ENCODE data around the gene HACD4.

Gene HACD4

GRCh38 chr9:20996809-20997208 is 34.6 kb downstream of the HACD4 start:
- TF ChIP-seq CREB1 (IDR thresholded peaks at IDR 0.05; ENCODE audit: low read depth) (no peak), MAX (IDR thresholded peaks at IDR 0.05) (no peak), YY1 (IDR thresholded peaks at IDR 0.05; ENCODE audit: low read depth) (no peak), NFIC (IDR thresholded peaks at IDR 0.05) (no peak), ZBTB7A (IDR thresholded peaks at IDR 0.05; ENCODE audit: low read depth) (no peak), FOXM1 (IDR thresholded peaks at IDR 0.05; ENCODE audit: borderline replicate concordance, low read depth) (no peak)

GRCh38 chr9:20995616-20996015 is 35.8 kb downstream of the HACD4 start:
- no peak for TF ChIP-seq EP300 (IDR thresholded peaks at IDR 0.05; ENCODE audit: borderline replicate concordance)
- TF ChIP-seq YY1 (IDR thresholded peaks at IDR 0.05; ENCODE audit: low read depth), result no peak
- no peak for TF ChIP-seq CREB1 (IDR thresholded peaks at IDR 0.05; ENCODE audit: low read depth)
- TF ChIP-seq REST (IDR thresholded peaks at IDR 0.05; ENCODE audit: low read depth), result no peak
- TF ChIP-seq ZBTB7A (IDR thresholded peaks at IDR 0.05; ENCODE audit: low read depth), result no peak
- no peak for TF ChIP-seq CEBPB (IDR thresholded peaks at IDR 0.05)
- TF ChIP-seq FOXM1 (IDR thresholded peaks at IDR 0.05; ENCODE audit: borderline replicate concordance, low read depth), result no peak
- TF ChIP-seq TEAD4 (IDR thresholded peaks at IDR 0.05), result no peak
- TF ChIP-seq RAD21 (IDR thresholded peaks at IDR 0.05; ENCODE audit: low read depth), result no peak
- TF ChIP-seq NFIC (IDR thresholded peaks at IDR 0.05), result no peak
- no peak for TF ChIP-seq TAF1 (IDR thresholded peaks at IDR 0.05; ENCODE audit: low read depth)
- TF ChIP-seq TCF12 (IDR thresholded peaks at IDR 0.05; ENCODE audit: low read depth), result no peak
- TF ChIP-seq MAX (IDR thresholded peaks at IDR 0.05), result no peak

GRCh38 chr9:20994486-20994885 is 37.0 kb downstream of the HACD4 start:
- no peak for TF ChIP-seq CEBPB (IDR thresholded peaks at IDR 0.05)
- TF ChIP-seq RAD21 (IDR thresholded peaks at IDR 0.05; ENCODE audit: low read depth), result no peak
- no peak for TF ChIP-seq TEAD4 (IDR thresholded peaks at IDR 0.05)
- TF ChIP-seq YY1 (IDR thresholded peaks at IDR 0.05; ENCODE audit: low read depth), result no peak
- no peak for TF ChIP-seq ZBTB7A (IDR thresholded peaks at IDR 0.05; ENCODE audit: low read depth)
- TF ChIP-seq USF1 (IDR thresholded peaks at IDR 0.05), result no peak
- no peak for TF ChIP-seq TCF12 (IDR thresholded peaks at IDR 0.05; ENCODE audit: low read depth)
- TF ChIP-seq TAF1 (IDR thresholded peaks at IDR 0.05; ENCODE audit: low read depth), result no peak
- TF ChIP-seq REST (IDR thresholded peaks at IDR 0.05; ENCODE audit: low read depth), result no peak
- no peak for TF ChIP-seq EP300 (IDR thresholded peaks at IDR 0.05; ENCODE audit: borderline replicate concordance)
- TF ChIP-seq CREB1 (IDR thresholded peaks at IDR 0.05; ENCODE audit: low read depth), result no peak
- no peak for TF ChIP-seq EGR1 (IDR thresholded peaks at IDR 0.05)
- no peak for TF ChIP-seq FOXM1 (IDR thresholded peaks at IDR 0.05; ENCODE audit: borderline replicate concordance, low read depth)
- TF ChIP-seq NFIC (IDR thresholded peaks at IDR 0.05), result no peak

GRCh38 chr9:20990867-20991266 is 40.6 kb downstream of the HACD4 start:
- TF ChIP-seq REST (IDR thresholded peaks at IDR 0.05; ENCODE audit: low read depth) (no peak), RAD21 (IDR thresholded peaks at IDR 0.05; ENCODE audit: low read depth) (no peak), FOXM1 (IDR thresholded peaks at IDR 0.05; ENCODE audit: borderline replicate concordance, low read depth) (no peak), TAF1 (IDR thresholded peaks at IDR 0.05; ENCODE audit: low read depth) (no peak), YY1 (IDR thresholded peaks at IDR 0.05; ENCODE audit: low read depth) (no peak), CREB1 (IDR thresholded peaks at IDR 0.05; ENCODE audit: low read depth) (no peak), USF1 (IDR thresholded peaks at IDR 0.05) (no peak), CEBPB (IDR thresholded peaks at IDR 0.05) (no peak), EP300 (IDR thresholded peaks at IDR 0.05; ENCODE audit: borderline replicate concordance) (no peak), EGR1 (IDR thresholded peaks at IDR 0.05) (no peak)
